Stimulated activated CD4-positive, alpha-beta T cell treated with anti-CD3 and anti-CD28 coated beads, Interleukin-1b, Interleukin-23, amount 100 ng/mL, for 1 hour (primary cell): Measurements from ENCODE around the gene ZP1.
"Not testable (repeated sequence)": the region's sequence is repeated elsewhere in the genome, so short reads cannot be mapped to it uniquely, and the experiment has no call there.

Experiments used
- DNase-seq, 2 donors: peaks; one replicate each; pipeline ENCODE4 v3.0.0-alpha.2; 2020; ENCODE audit warnings: low read depth in 2 of 2

ZP1 gene

GRCh38 chr11:60908803-60909202 lies 41.5 kb downstream of the ZP1 start:
- no peak for DNase-seq

GRCh38 chr11:60909680-60910280 lies 42.4 kb downstream of the ZP1 start:
- DNase-seq: not testable (repeated sequence)

GRCh38 chr11:60910281-60910687 lies 42.9 kb downstream of the ZP1 start:
- no peak for DNase-seq

GRCh38 chr11:60910711-60911380 lies 43.5 kb downstream of the ZP1 start:
- DNase-seq: no peak

GRCh38 chr11:60912223-60912850 lies 45.0 kb downstream of the ZP1 start:
- DNase-seq: no peak

- DNase-seq: no peak
These were observed 45.6 kb downstream of the ZP1 start for GRCh38 chr11:60912851-60913528.

GRCh38 chr11:60913793-60914632 lies 46.7 kb downstream of the ZP1 start, which contains the start of gene TMEM109:
TSS of gene TMEM109 (plus strand) at chr11:60914158. CDS start at chr11:60919694, 5,536 bp downstream.
- DNase-seq: peak; percentile 64 to 73

- DNase-seq: no peak
These were observed 47.4 kb downstream of the ZP1 start for GRCh38 chr11:60914633-60915247.

GRCh38 chr11:60915248-60915914 lies 48.0 kb downstream of the ZP1 start:
- peak in 1 of 2 donors; percentile 45 for DNase-seq

- no peak for DNase-seq
These were observed 49.4 kb downstream of the ZP1 start for GRCh38 chr11:60916669-60917206.

- no peak for DNase-seq
These were observed 49.9 kb downstream of the ZP1 start for GRCh38 chr11:60917267-60917666.

GRCh38 chr11:60918251-60918938 lies 51.1 kb downstream of the ZP1 start:
- no peak for DNase-seq

GRCh38 chr11:60918939-60919265 lies 51.6 kb downstream of the ZP1 start:
- no peak for DNase-seq

- DNase-seq: no peak
These were observed 52.0 kb downstream of the ZP1 start for GRCh38 chr11:60919320-60919719.

- DNase-seq: no peak
These were observed 52.6 kb downstream of the ZP1 start for GRCh38 chr11:60919956-60920355.

- no peak for DNase-seq
These were observed 53.9 kb downstream of the ZP1 start for GRCh38 chr11:60921259-60921658.

- no peak for DNase-seq
These were observed 54.5 kb downstream of the ZP1 start for GRCh38 chr11:60921777-60922335.

GRCh38 chr11:60922906-60923305 lies 55.6 kb downstream of the ZP1 start:
- no peak for DNase-seq

- no peak for DNase-seq
These were observed 56.0 kb downstream of the ZP1 start for GRCh38 chr11:60923326-60923725.

GRCh38 chr11:60923800-60924109 lies 56.4 kb downstream of the ZP1 start:
- DNase-seq: no peak
